ENCODE data around the gene CPSF6.

DNA sequence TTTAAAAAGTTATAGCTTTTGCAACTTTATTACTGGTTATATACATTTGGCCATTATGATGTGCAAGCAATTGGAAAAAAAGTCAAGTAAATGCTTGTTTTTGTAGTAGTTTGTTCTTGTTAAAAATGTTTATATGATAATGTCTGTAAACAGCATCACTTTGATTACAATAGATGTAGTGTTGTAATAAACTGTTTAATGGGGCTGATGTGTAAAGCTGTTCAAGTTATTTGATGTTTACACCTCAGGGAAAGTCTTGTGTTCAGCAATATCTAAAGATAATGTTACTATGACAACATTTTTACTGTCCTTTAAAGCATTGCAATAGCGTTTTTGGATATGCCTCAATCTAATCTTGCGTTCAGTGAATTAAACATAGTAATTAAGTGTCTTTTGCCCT lies 30.4 kb downstream of the CPSF6 start:
- TF ChIP-seq, protein P1, sequence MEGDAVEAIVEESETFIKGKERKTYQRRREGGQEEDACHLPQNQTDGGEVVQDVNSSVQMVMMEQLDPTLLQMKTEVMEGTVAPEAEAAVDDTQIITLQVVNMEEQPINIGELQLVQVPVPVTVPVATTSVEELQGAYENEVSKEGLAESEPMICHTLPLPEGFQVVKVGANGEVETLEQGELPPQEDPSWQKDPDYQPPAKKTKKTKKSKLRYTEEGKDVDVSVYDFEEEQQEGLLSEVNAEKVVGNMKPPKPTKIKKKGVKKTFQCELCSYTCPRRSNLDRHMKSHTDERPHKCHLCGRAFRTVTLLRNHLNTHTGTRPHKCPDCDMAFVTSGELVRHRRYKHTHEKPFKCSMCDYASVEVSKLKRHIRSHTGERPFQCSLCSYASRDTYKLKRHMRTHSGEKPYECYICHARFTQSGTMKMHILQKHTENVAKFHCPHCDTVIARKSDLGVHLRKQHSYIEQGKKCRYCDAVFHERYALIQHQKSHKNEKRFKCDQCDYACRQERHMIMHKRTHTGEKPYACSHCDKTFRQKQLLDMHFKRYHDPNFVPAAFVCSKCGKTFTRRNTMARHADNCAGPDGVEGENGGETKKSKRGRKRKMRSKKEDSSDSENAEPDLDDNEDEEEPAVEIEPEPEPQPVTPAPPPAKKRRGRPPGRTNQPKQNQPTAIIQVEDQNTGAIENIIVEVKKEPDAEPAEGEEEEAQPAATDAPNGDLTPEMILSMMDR (conservative IDR thresholded peaks at IDR 0.05 in 1 of 2, IDR thresholded peaks at IDR 0.05 in 1 of 2; ENCODE audit: extremely low read depth in 1 of 2, insufficient read depth in 1 of 2, low read depth in 1 of 2, low read length in 2 of 2): no peak
- TF ChIP-seq EZH2 (IDR thresholded peaks at IDR 0.05; ENCODE audit: borderline replicate concordance, low read length): no peak
